ENCODE measurements around the gene OR2S2.
"Not testable (repeated sequence)": the region's sequence is repeated elsewhere in the genome, so short reads cannot be mapped to it uniquely, and the experiment has no call there.

OR2S2 gene

GRCh38 chr9:35915681-35916294 is 42.2 kb downstream of the OR2S2 start:
- TF ChIP-seq CTCF (conservative IDR thresholded peaks at IDR 0.05; ENCODE audit: low read depth, low read length), result no peak
- no peak for DNase-seq (ENCODE audit: low read depth)
- H3K4me3 ChIP-seq (ENCODE audit: low read depth, low read length), result no peak overlapping the region

- no peak for TF ChIP-seq CTCF (conservative IDR thresholded peaks at IDR 0.05; ENCODE audit: low read depth, low read length)
- no peak overlapping the region for H3K4me3 ChIP-seq (ENCODE audit: low read depth, low read length)
- peak; percentile 26 for DNase-seq (ENCODE audit: low read depth)
These were observed 43.6 kb downstream of the OR2S2 start for GRCh38 chr9:35914301-35914807.

GRCh38 chr9:35913429-35913828 is 44.5 kb downstream of the OR2S2 start:
- not testable (repeated sequence) for DNase-seq (ENCODE audit: low read depth); H3K4me3 ChIP-seq (ENCODE audit: low read depth, low read length)

- no peak for TF ChIP-seq CTCF (conservative IDR thresholded peaks at IDR 0.05; ENCODE audit: low read depth, low read length)
- no peak for DNase-seq (ENCODE audit: low read depth)
- H3K4me3 ChIP-seq (ENCODE audit: low read depth, low read length), result no peak overlapping the region
These were observed 45.1 kb downstream of the OR2S2 start for GRCh38 chr9:35912791-35913400.

GRCh38 chr9:35911690-35912089 is 46.3 kb downstream of the OR2S2 start:
- H3K4me3 ChIP-seq (ENCODE audit: low read depth, low read length), result no peak overlapping the region
- no peak for TF ChIP-seq CTCF (conservative IDR thresholded peaks at IDR 0.05; ENCODE audit: low read depth, low read length)
- DNase-seq (ENCODE audit: low read depth), result no peak

- TF ChIP-seq CTCF (conservative IDR thresholded peaks at IDR 0.05; ENCODE audit: low read depth, low read length), result peak; percentile 79
- peak; percentile 82 for DNase-seq (ENCODE audit: low read depth)
- no peak overlapping the region for H3K4me3 ChIP-seq (ENCODE audit: low read depth, low read length)
These were observed 47.2 kb downstream of the OR2S2 start for GRCh38 chr9:35910613-35911359.
